ENCODE measurements around the gene KCNQ1. TPM values are rescaled to one million over a fixed set of nuclear protein-coding genes. Genes with fewer than 3 reads are reported as not detected.
"Not testable (repeated sequence)": the region's sequence is repeated elsewhere in the genome, so short reads cannot be mapped to it uniquely, and the experiment has no call there.

The KCNQ1 gene
- total RNA-seq, 6 donors from 2014 or later: 18.0 to 45.4 (median 32.7) TPM

- no peak for ATAC-seq (ENCODE audit: low FRiP score in 2 of 2)
These were observed 43.2 kb downstream of the KCNQ1 start for GRCh38 chr11:2488004-2488403.

DNA sequence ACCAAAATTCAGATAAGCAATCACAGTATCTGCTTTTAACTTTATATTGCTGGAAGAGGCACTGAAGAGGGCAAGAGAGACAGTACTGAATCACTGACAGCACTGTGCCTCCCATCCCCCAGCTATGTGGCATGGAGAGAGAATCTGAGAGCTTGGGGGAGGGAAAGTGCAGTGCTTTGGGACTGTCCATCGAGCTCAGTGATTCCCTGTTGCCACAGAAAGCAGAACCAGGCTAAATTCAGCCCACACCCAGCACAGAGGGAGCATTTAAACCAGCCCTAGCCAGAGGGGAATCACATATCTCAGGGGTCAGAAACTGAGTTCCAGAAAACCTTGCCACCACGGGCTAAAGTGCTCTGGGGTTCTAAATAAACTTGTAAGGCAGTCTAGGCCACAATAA lies 44.3 kb downstream of the KCNQ1 start:
- no peak overlapping the region for H3K27ac ChIP-seq
- H3K27me3 ChIP-seq: no peaks in the 10 kb centered on the region
- no peak for DNase-seq
- ATAC-seq (ENCODE audit: low FRiP score in 2 of 2): no peak
- WGBS, 2 donors: 40 to 49% methylated on average over 2 of the region's 2 CpGs
- no peaks in the 10 kb centered on the region for H3K36me3 ChIP-seq
- no peak overlapping the region for H3K4me3 ChIP-seq
- no peak for TF ChIP-seq EP300 (IDR thresholded peaks at IDR 0.05)
- TF ChIP-seq POLR2AphosphoS5 (IDR thresholded peaks at IDR 0.05): no peak
- no peak for TF ChIP-seq POLR2A (IDR thresholded peaks at IDR 0.05)
- TF ChIP-seq, protein P1, sequence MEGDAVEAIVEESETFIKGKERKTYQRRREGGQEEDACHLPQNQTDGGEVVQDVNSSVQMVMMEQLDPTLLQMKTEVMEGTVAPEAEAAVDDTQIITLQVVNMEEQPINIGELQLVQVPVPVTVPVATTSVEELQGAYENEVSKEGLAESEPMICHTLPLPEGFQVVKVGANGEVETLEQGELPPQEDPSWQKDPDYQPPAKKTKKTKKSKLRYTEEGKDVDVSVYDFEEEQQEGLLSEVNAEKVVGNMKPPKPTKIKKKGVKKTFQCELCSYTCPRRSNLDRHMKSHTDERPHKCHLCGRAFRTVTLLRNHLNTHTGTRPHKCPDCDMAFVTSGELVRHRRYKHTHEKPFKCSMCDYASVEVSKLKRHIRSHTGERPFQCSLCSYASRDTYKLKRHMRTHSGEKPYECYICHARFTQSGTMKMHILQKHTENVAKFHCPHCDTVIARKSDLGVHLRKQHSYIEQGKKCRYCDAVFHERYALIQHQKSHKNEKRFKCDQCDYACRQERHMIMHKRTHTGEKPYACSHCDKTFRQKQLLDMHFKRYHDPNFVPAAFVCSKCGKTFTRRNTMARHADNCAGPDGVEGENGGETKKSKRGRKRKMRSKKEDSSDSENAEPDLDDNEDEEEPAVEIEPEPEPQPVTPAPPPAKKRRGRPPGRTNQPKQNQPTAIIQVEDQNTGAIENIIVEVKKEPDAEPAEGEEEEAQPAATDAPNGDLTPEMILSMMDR (IDR thresholded peaks at IDR 0.05): no peak
- no peaks in the 10 kb centered on the region for H3K4me1 ChIP-seq
- peaks cover 12 to 24% (median 17%) of the 10 kb centered on the region in 4 donors for H3K9me3 ChIP-seq

More at GRCh38 chr11:2488004-2488403, 43.2 kb downstream of the KCNQ1 start:
- no peak for DNase-seq
- Histone ChIP-seq H3K4me1 (peaks cover 0 to 3% (median 0%) of the 10 kb centered on the region in 4 donors), H3K27me3 (no peaks in the 10 kb centered on the region), H3K36me3 (no peaks in the 10 kb centered on the region), H3K9me3 (peaks cover 12 to 24% (median 17%) of the 10 kb centered on the region in 4 donors), H3K4me3 (no peak overlapping the region), H3K27ac (no peak overlapping the region)
- TF ChIP-seq, protein P1 (IDR thresholded peaks at IDR 0.05): no peak
- TF ChIP-seq POLR2A (IDR thresholded peaks at IDR 0.05): no peak
- TF ChIP-seq POLR2AphosphoS5 (IDR thresholded peaks at IDR 0.05): no peak
- TF ChIP-seq EP300 (IDR thresholded peaks at IDR 0.05): no peak

- ATAC-seq (ENCODE audit: low FRiP score in 2 of 2); DNase-seq; H3K27me3 ChIP-seq; H3K27ac ChIP-seq; H3K4me3 ChIP-seq; H3K36me3 ChIP-seq; H3K4me1 ChIP-seq: not testable (repeated sequence)
- peaks cover 0 to 22% (median 11%) of the 10 kb centered on the region in 4 donors for H3K9me3 ChIP-seq
- WGBS, 2 donors: 100% methylated on average over 1 of the region's 1 CpG; no CpG with 5 or more reads in 1 of the 2 donors
These were observed 53.1 kb downstream of the KCNQ1 start for GRCh38 chr11:2497951-2498350.

GRCh38 chr11:2498750-2499149 lies 53.9 kb downstream of the KCNQ1 start:
- no peak for ATAC-seq (ENCODE audit: low FRiP score in 2 of 2)
- whole genome bisulfite sequencing, 2 donors: 92 to 93% methylated on average over 7 of the region's 7 CpGs
- peak in 1 of 2 donors; percentile 23 for DNase-seq
- Histone ChIP-seq H3K27ac (no peak overlapping the region), H3K4me1 (no peaks in the 10 kb centered on the region), H3K36me3 (no peaks in the 10 kb centered on the region), H3K27me3 (no peaks in the 10 kb centered on the region), H3K9me3 (peaks cover 0 to 22% (median 11%) of the 10 kb centered on the region in 4 donors), H3K4me3 (no peak overlapping the region)
- TF ChIP-seq POLR2AphosphoS5 (IDR thresholded peaks at IDR 0.05) (no peak), POLR2A (IDR thresholded peaks at IDR 0.05) (no peak), EP300 (IDR thresholded peaks at IDR 0.05) (no peak)
- TF ChIP-seq, protein P1 (IDR thresholded peaks at IDR 0.05): no peak

GRCh38 chr11:2507212-2507901 lies 62.5 kb downstream of the KCNQ1 start:
- no peaks in the 10 kb centered on the region for H3K36me3 ChIP-seq
- H3K4me3 ChIP-seq: no peak overlapping the region
- H3K27ac ChIP-seq: no peak overlapping the region
- ATAC-seq (ENCODE audit: low FRiP score in 2 of 2): no peak
- H3K9me3 ChIP-seq: peaks cover 0 to under 1% (median 0%) of the 10 kb centered on the region in 4 donors
- 93 to 97% methylated on average over 12 to 13 of the region's 13 CpGs for WGBS, 2 donors
- peak in 1 of 2 donors; percentile 10 for DNase-seq
- no peaks in the 10 kb centered on the region for H3K27me3 ChIP-seq
- peaks cover 15 to 27% (median 22%) of the 10 kb centered on the region in 4 donors for H3K4me1 ChIP-seq
- TF ChIP-seq POLR2AphosphoS5 (IDR thresholded peaks at IDR 0.05): no peak
- TF ChIP-seq EP300 (IDR thresholded peaks at IDR 0.05): no peak
- TF ChIP-seq, protein P1 (IDR thresholded peaks at IDR 0.05): no peak
- TF ChIP-seq POLR2A (IDR thresholded peaks at IDR 0.05): no peak

Data from upper lobe of left lung (tissue), 6 donors.